Spleen (tissue), 13 donors: ENCODE results near the gene PPP1R27. TPM values are rescaled to one million over a fixed set of nuclear protein-coding genes. Genes with fewer than 3 reads are reported as not detected.

Experiments
- DNase-seq: peaks from one replicate; pipeline ENCODE4 v3.0.0-alpha.2; 2020
- H3K27ac ChIP-seq, 8 donors: fragments of 200-600 bp; sonication (generic) in 7 of 8; 1 replicate in 4 of 8; 2 replicates in 4 of 8; pipeline versions ENCODE4 v1.5.0 to v1.8.0; 2016 to 2021; ENCODE audit warnings: inconsistent platforms in 4 of 8, mild to moderate bottlenecking in 4 of 8, moderate library complexity in 1 of 8
- H3K27me3 ChIP-seq, 7 donors: fragments of 200-600 bp; sonication (generic) in 6 of 7; replicated peaks in 1 of 7; 1 replicate in 4 of 7; 2 replicates in 3 of 7; pipeline versions ENCODE4 v1.5.0 to v1.8.0; 2016 to 2021; ENCODE audit warnings: inconsistent platforms in 3 of 7, mild to moderate bottlenecking in 1 of 7
- H3K36me3 ChIP-seq, 6 donors: fragments of 200-600 bp; sonication (generic) in 5 of 6; 1 replicate in 4 of 6; 2 replicates in 2 of 6; pipeline versions ENCODE4 v1.5.0 to v1.8.0; 2016 to 2021; ENCODE audit warnings: inconsistent platforms in 2 of 6
- H3K4me1 ChIP-seq, 6 donors: fragments of 200-600 bp; sonication (generic) in 5 of 6; 1 replicate in 3 of 6; 2 replicates in 3 of 6; pipeline versions ENCODE4 v1.5.0 to v1.8.0; 2016 to 2021; ENCODE audit warnings: inconsistent platforms in 3 of 6
- H3K4me3 ChIP-seq, 8 donors: fragments of 200-600 bp; sonication (generic) in 7 of 8; 1 replicate in 4 of 8; 2 replicates in 4 of 8; pipeline versions ENCODE4 v1.5.0 to v1.8.0; 2016 to 2021; ENCODE audit warnings: inconsistent platforms in 4 of 8, mild to moderate bottlenecking in 4 of 8, moderate library complexity in 2 of 8
- H3K9me3 ChIP-seq, 8 donors: fragments of 200-600 bp; sonication (generic) in 7 of 8; 1 replicate in 4 of 8; 2 replicates in 4 of 8; pipeline versions ENCODE4 v1.5.0 to v1.8.0; 2016 to 2021; ENCODE audit warnings: inconsistent platforms in 4 of 8
- POLR2A ChIP-seq, 3 donors: fragments of 450-650 bp; IDR thresholded peaks; one replicate each; pipeline ENCODE4 v1.5.1; 2017; ENCODE audit warnings: antibody characterized with exemption in 3 of 3, mild to moderate bottlenecking in 1 of 3
- POLR2AphosphoS5 ChIP-seq, 3 donors: sonication (generic); formaldehyde crosslinking; IDR thresholded peaks; one replicate each; pipeline ENCODE4 v1.5.1; 2017; ENCODE audit warnings: antibody characterized with exemption in 3 of 3
- WGBS, 5 donors: extraction: QIAGEN DNeasy Blood & Tissue Kit in 3 of 5; methylation state at CpG; one replicate each; pipeline versions ENCODE4 v1.1.5 to v1.1.7; 2013 to 2018; 5-methylcytosine and 5-hydroxymethylcytosine counted together
- intact Hi-C: fragments of 100-400 bp; cut with DNase I; formaldehyde crosslinking; loops from one replicate; pipeline ENCODE4 v1.15.0; 2023; ENCODE audit warnings: low total_unique reads
- long read RNA-seq, 2 donors: transcript quantifications; one replicate each; lab custom pipeline, GENCODE V29; 2026
- polyA plus RNA-seq, 3 donors: library from polyadenylated mRNA; stranded (reverse); fragments of 200-250 nt; gene quantifications; one replicate each; pipeline ENCODE4 v1.2.1, GENCODE V29; 2013
- total RNA-seq, 7 donors: library from RNA; depleted of rRNA in 3 of 7; stranded (reverse); fragments of >200 nt in 3 of 7; fragmentation: NEBNext Ultra II Directional in 4 of 7; extraction: Animal tissue kit (Norgen Biotek cat#: 25700) in 4 of 7; gene quantifications; one replicate each; pipeline versions ENCODE4 v1.1.0 to v1.2.1, GENCODE V29; 2016 to 2021
- TF ChIP-seq, protein P1 (sequence below), 11 experiments: fragments of 200-600 bp in 7 of 11; fragments of 450-650 bp in 4 of 11; sonication (generic) in 4 of 11; IDR thresholded peaks in 8 of 11; conservative IDR thresholded peaks in 3 of 11; 1 replicate in 7 of 11; 2 replicates in 4 of 11; pipeline versions ENCODE4 v1.4.0 to v1.8.0; 2016 to 2021; ENCODE audit warnings: antibody characterized with exemption in 11 of 11, inconsistent platforms in 4 of 11, mild to moderate bottlenecking in 1 of 11
- donor health status: healthy with polysubstance abuse.
- donor health status: DM: no; HTN: no; CAD: no; lungs with moderate emphysema.
- donor health status: DM: no; HTN: no; CAD: no.
- donor health status: Bipolar disorder and iron deficiency.
- donor health status: healthy.
- donor health status: DM: no; HTN: no; CAD: no.
- donor health status: DM: yes; HTN: yes; CAD: no.

Gene PPP1R27
- not detected for total RNA-seq
- under 1 TPM in 2 of 3 donors, not detected in 1; 0.09 to 0.39 TPM for polyA plus RNA-seq
- long read RNA-seq, donor 1: 0 reads
- long read RNA-seq, donor 2: 0 reads

GRCh38 chr17:81834831-81835267, at the start of gene PPP1R27:
TSS of gene PPP1R27 (minus strand) at chr17:81835050. CDS start at chr17:81834953, 97 bp downstream.
- Histone ChIP-seq H3K27ac (peak within 1 kb of the TSS in 6 of 8 donors; percentile 72 to 95 (median 93)), H3K4me3 (peak within 1 kb of the TSS in 6 of 8 donors; percentile 50 to 93 (median 76))

DNA sequence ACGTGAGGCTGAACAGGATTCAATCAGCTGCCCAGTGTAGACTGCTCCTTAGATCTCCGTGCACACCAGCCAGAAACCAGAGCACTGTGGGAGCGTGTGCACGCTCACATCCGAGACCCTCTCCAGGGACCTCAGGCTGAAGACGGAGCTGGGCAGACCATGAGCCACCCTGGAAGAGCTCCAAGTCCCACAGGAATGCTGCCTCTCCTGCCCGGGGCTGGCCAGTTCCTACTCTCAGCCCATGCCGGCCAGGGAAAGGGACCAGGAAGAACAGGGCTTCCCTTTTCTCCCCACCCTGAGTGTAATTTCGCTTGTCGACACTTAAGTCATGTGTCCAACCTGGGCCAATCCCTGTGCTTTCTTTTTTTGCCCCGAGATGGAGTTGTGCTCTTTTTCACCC, 49.7 kb upstream of the PPP1R27 start:
- intact Hi-C loops: no loop called here
- Histone ChIP-seq H3K27ac (no peak overlapping the region), H3K27me3 (no peaks in the 10 kb centered on the region), H3K9me3 (no peaks in the 10 kb centered on the region), H3K4me1 (peaks cover 0 to 18% (median 6%) of the 10 kb centered on the region in 6 donors), H3K36me3 (peaks cover 4 to 100% (median 65%) of the 10 kb centered on the region in 6 donors), H3K4me3 (no peak overlapping the region)
- no peak for DNase-seq
- WGBS, 5 donors: 77 to 85% (median 80%) methylated on average over 10 to 11 of the region's 11 CpGs
- no peak for TF ChIP-seq POLR2AphosphoS5 (IDR thresholded peaks at IDR 0.05)
- TF ChIP-seq POLR2A (IDR thresholded peaks at IDR 0.05): no peak
- TF ChIP-seq, protein P1, sequence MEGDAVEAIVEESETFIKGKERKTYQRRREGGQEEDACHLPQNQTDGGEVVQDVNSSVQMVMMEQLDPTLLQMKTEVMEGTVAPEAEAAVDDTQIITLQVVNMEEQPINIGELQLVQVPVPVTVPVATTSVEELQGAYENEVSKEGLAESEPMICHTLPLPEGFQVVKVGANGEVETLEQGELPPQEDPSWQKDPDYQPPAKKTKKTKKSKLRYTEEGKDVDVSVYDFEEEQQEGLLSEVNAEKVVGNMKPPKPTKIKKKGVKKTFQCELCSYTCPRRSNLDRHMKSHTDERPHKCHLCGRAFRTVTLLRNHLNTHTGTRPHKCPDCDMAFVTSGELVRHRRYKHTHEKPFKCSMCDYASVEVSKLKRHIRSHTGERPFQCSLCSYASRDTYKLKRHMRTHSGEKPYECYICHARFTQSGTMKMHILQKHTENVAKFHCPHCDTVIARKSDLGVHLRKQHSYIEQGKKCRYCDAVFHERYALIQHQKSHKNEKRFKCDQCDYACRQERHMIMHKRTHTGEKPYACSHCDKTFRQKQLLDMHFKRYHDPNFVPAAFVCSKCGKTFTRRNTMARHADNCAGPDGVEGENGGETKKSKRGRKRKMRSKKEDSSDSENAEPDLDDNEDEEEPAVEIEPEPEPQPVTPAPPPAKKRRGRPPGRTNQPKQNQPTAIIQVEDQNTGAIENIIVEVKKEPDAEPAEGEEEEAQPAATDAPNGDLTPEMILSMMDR (IDR thresholded peaks at IDR 0.05 in 8 of 11, conservative IDR thresholded peaks at IDR 0.05 in 3 of 11): no peak

More at GRCh38 chr17:81834831-81835267, at the start of gene PPP1R27:
- WGBS, 5 donors: 89 to 95% (median 94%) methylated on average over 2 to 26 of the region's 26 CpGs
- peak; percentile 72 for DNase-seq
- peaks cover 17 to 67% (median 31%) of the 10 kb centered on the region in 6 donors for H3K4me1 ChIP-seq
- intact Hi-C loops: no loop called here
- peaks cover 0 to 4% (median 0%) of the 10 kb centered on the region in 6 donors for H3K36me3 ChIP-seq
- H3K9me3 ChIP-seq: no peaks in the 10 kb centered on the region
- H3K27me3 ChIP-seq: no peaks in the 10 kb centered on the region
- TF ChIP-seq, protein P1 (IDR thresholded peaks at IDR 0.05 in 8 of 11, conservative IDR thresholded peaks at IDR 0.05 in 3 of 11): no peak
- no peak for TF ChIP-seq POLR2A (IDR thresholded peaks at IDR 0.05)
- TF ChIP-seq POLR2AphosphoS5 (IDR thresholded peaks at IDR 0.05): no peak

GRCh38 chr17:81879121-81879520, 44.3 kb upstream of the PPP1R27 start:
- H3K36me3 ChIP-seq: peaks cover 0 to 66% (median 17%) of the 10 kb centered on the region in 6 donors
- H3K9me3 ChIP-seq: no peaks in the 10 kb centered on the region
- H3K27me3 ChIP-seq: no peaks in the 10 kb centered on the region
- H3K4me3 ChIP-seq: no peak overlapping the region
- no peak overlapping the region for H3K27ac ChIP-seq
- TF ChIP-seq, protein P1 (IDR thresholded peaks at IDR 0.05 in 8 of 11, conservative IDR thresholded peaks at IDR 0.05 in 3 of 11): no peak
- TF ChIP-seq POLR2AphosphoS5 (IDR thresholded peaks at IDR 0.05) (no peak), POLR2A (IDR thresholded peaks at IDR 0.05) (no peak)
- DNase-seq: no peak
- H3K4me1 ChIP-seq: no peaks in the 10 kb centered on the region
- WGBS, 5 donors: 87 to 94% (median 88%) methylated on average over 5 of the region's 5 CpGs
- intact Hi-C loops: no loop called here

- H3K4me1 ChIP-seq: peaks cover 0 to 7% (median 2%) of the 10 kb centered on the region in 6 donors
- H3K36me3 ChIP-seq: peaks cover 0 to 57% (median 13%) of the 10 kb centered on the region in 6 donors
- no peak for DNase-seq
- no peak for TF ChIP-seq POLR2AphosphoS5 (IDR thresholded peaks at IDR 0.05)
- TF ChIP-seq, protein P1 (IDR thresholded peaks at IDR 0.05 in 8 of 11, conservative IDR thresholded peaks at IDR 0.05 in 3 of 11): no peak
- no peak for TF ChIP-seq POLR2A (IDR thresholded peaks at IDR 0.05)
- no peaks in the 10 kb centered on the region for H3K27me3 ChIP-seq
- no peaks in the 10 kb centered on the region for H3K9me3 ChIP-seq
- H3K4me3 ChIP-seq: no peak overlapping the region
- intact Hi-C loops: no loop called here
- WGBS, 5 donors: 93 to 97% (median 97%) methylated on average over 3 of the region's 3 CpGs
- H3K27ac ChIP-seq: no peak overlapping the region
These were observed 43.4 kb upstream of the PPP1R27 start for GRCh38 chr17:81878294-81878693.
